Measurements from ENCODE around the gene MUC2. TPM values are rescaled to one million over a fixed set of nuclear protein-coding genes. Genes with fewer than 3 reads are reported as not detected.

MUC2 gene
- total and polyA plus RNA-seq, 7 donors, result 2.5 to 248 (median 15.4) TPM; not detected in 1

- intact Hi-C loops (cut with DNase I), result loop anchor here (2.0 kb wide), 1 partner anchor 202 kb away; no protein-coding TSS in a partner anchor
- peaks cover 22 to 85% (median 61%) of the 10 kb centered on the region in 3 donors for H3K27me3 ChIP-seq
- no peak overlapping the region for H3K4me3 ChIP-seq
- no peak overlapping the region for H3K27ac ChIP-seq
- H3K36me3 ChIP-seq, result no peaks in the 10 kb centered on the region
- WGBS, 2 donors, result 16 to 49% methylated on average over 39 of the region's 39 CpGs
- TF ChIP-seq CTCF (IDR thresholded peaks at IDR 0.05), result peak; percentile 41 to 81 (median 73)
- no peak for TF ChIP-seq POLR2AphosphoS5 (IDR thresholded peaks at IDR 0.05)
- peak; percentile 76 for DNase-seq
- H3K9me3 ChIP-seq, result no peaks in the 10 kb centered on the region
- no peaks in the 10 kb centered on the region for H3K4me1 ChIP-seq
Observed at GRCh38 chr11:1050581-1051355, 23.9 kb upstream of the MUC2 start.

GRCh38 chr11:1051356-1052132 is 23.1 kb upstream of the MUC2 start:
- Histone ChIP-seq H3K9me3 (no peaks in the 10 kb centered on the region), H3K36me3 (no peaks in the 10 kb centered on the region), H3K27me3 (peaks cover 22 to 85% (median 61%) of the 10 kb centered on the region in 3 donors), H3K4me1 (no peaks in the 10 kb centered on the region), H3K4me3 (no peak overlapping the region), H3K27ac (no peak overlapping the region)
- intact Hi-C loops (cut with DNase I), result loop anchor here (2.0 kb wide), 1 partner anchor 203 kb away; no protein-coding TSS in a partner anchor
- peak; percentile 42 for DNase-seq
- 56 to 67% methylated on average over 15 of the region's 15 CpGs for WGBS, 2 donors
- TF ChIP-seq POLR2A (IDR thresholded peaks at IDR 0.05) (no peak), POLR2AphosphoS5 (IDR thresholded peaks at IDR 0.05) (no peak), CTCF (IDR thresholded peaks at IDR 0.05) (peak in 1 of 4 experiments; percentile 6), EP300 (IDR thresholded peaks at IDR 0.05) (no peak)

DNA sequence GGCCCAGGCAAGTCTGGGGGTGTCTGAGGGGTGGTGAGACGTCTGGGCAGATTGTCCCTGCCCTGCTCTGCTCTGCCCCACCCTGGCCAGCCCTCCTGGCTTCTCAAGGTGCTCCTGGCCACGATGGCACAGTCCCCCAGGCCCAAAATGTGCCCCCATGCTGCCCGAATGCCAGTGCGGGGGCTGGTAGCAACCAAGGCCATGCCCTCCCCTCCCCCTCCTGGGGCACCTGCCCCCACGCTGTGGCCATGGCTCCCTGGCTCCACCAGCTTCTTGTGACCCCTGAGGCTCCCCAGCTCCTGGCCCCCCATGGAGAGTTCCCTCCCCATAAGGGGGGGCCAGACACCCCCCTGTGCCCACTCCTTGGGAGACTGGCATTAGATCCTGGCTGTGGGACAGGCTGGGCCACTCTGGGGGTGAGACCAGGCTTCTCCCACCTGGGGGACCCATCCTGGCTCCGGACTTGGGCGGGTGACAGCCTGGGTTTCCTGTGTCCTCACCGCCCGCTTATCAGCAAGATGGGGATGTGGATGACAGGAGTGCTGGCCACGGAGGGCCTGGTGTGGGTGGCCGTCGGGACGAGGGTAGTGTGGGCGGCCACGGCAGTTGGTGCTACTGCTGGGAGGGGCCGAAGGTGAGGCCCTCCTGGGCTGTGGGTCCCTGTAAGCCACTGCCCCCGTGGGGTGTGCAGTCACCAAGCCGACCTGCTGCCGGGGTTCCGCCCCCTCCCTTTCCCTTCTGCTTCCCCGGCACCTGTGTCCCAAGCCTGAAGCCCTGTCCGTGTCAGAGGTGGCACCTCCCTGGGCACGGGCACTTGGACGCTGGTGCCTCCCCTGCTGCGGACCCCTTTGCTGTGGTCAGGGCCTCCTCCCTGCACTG is 22.3 kb upstream of the MUC2 start:
- Histone ChIP-seq H3K27me3 (peaks cover 22 to 82% (median 61%) of the 10 kb centered on the region in 3 donors), H3K27ac (no peak overlapping the region), H3K36me3 (no peaks in the 10 kb centered on the region), H3K4me3 (no peak overlapping the region), H3K4me1 (no peaks in the 10 kb centered on the region), H3K9me3 (no peaks in the 10 kb centered on the region)
- DNase-seq, result peak; percentile 53
- intact Hi-C loops (cut with DNase I), result no loop called here
- 78 to 87% methylated on average over 25 of the region's 25 CpGs for WGBS, 2 donors
- no peak for TF ChIP-seq POLR2AphosphoS5 (IDR thresholded peaks at IDR 0.05)
- TF ChIP-seq POLR2A (IDR thresholded peaks at IDR 0.05), result no peak
- TF ChIP-seq CTCF (IDR thresholded peaks at IDR 0.05), result no peak
- no peak for TF ChIP-seq EP300 (IDR thresholded peaks at IDR 0.05)

DNA sequence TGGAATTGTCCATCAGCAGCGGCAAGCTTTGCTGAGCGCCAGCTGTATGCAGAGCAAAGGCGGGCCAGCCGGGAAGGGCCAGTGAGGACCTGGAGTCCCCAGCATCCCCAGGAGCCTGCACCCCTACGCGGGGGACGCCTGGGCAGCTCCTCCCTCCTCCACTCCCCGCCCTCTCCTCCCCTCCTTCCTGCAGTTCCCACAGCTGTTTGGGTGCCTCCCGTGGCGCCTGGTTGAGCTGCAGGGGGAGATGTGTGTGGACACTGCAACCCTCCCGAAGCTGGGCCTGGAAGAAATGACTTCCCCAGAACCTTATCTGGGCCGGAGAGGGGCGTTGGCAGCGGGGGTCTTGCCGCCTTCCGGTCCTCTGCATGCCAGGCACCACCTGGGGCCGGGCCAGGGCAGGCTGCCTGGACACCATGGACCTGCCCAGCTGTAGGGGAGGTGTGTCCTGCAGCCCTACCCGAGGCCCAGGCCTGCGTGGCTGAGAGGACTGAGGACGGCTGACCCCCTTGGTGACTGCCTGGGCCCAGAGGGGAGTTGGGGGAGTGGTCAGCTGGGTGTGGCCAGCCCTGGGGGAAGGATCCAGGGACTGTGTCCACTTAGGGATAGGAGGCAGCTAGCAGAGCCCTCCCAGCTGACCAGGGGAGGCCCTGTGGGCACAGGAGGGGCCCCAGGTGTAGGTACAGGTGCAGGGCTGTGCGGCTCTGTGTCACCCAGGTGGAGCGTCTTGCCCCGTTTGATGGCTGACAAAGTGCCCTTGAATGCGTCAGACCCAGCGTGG is 21.4 kb upstream of the MUC2 start:
- TF ChIP-seq POLR2AphosphoS5 (IDR thresholded peaks at IDR 0.05), result no peak
- TF ChIP-seq POLR2A (IDR thresholded peaks at IDR 0.05), result no peak
- no peak for TF ChIP-seq EP300 (IDR thresholded peaks at IDR 0.05)
- TF ChIP-seq CTCF (IDR thresholded peaks at IDR 0.05), result no peak
- H3K36me3 ChIP-seq, result no peaks in the 10 kb centered on the region
- no peaks in the 10 kb centered on the region for H3K4me1 ChIP-seq
- no peak overlapping the region for H3K27ac ChIP-seq
- peak; percentile 58 for DNase-seq
- H3K9me3 ChIP-seq, result no peaks in the 10 kb centered on the region
- peaks cover 22 to 78% (median 61%) of the 10 kb centered on the region in 3 donors for H3K27me3 ChIP-seq
- intact Hi-C loops (cut with DNase I), result no loop called here
- H3K4me3 ChIP-seq, result no peak overlapping the region
- WGBS, 2 donors, result 27 to 63% methylated on average over 25 of the region's 25 CpGs

Measured in sigmoid colon (tissue), 7 donors.